Activated T-cell treated with anti-CD3 and anti-CD28 coated beads for 24 hours (primary cell): ENCODE data around the gene ASB1.

Experiments used
- DNase-seq: peaks from one replicate; pipeline ENCODE4 v3.0.0-alpha.2; 2020; ENCODE audit warnings: low read depth

ASB1 gene

DNA sequence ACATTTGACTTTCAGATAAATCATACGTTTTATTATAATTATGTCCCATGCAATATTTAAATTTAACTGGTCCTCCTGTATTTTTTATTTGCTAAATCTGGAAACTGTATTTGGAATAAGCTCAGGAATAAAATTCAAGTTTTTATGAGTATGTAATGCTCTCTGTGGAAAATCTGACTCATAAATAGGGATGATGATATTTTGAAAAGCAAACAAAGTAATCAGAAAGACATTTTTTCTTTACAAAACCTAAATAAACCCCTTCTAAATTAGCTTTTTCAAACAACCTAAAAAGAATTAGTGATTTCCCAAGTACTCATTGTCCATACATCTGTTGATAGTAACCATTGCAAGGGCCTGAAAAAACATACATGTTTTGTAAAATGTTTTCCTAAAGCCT is 41.1 kb downstream of the ASB1 start:
- no peak for DNase-seq

DNA sequence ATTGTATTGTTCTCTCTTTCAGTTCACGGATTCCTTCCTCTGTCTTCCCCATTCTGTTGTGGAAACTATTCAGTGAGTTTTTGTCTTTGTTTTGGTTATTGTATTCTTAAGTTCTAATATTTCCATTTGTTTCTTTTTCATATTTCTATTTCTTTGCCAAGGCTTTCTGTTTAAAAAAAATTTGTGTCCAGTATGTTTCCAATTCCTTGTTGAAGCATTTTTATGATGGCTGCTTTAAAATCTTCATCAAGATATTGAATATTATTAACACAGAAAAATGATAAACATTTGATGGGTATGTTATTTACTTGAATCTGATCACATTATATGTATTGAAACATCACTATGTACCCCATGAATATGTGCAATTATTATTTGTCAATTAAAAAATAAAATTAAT is 42.4 kb downstream of the ASB1 start:
- no peak for DNase-seq

DNA sequence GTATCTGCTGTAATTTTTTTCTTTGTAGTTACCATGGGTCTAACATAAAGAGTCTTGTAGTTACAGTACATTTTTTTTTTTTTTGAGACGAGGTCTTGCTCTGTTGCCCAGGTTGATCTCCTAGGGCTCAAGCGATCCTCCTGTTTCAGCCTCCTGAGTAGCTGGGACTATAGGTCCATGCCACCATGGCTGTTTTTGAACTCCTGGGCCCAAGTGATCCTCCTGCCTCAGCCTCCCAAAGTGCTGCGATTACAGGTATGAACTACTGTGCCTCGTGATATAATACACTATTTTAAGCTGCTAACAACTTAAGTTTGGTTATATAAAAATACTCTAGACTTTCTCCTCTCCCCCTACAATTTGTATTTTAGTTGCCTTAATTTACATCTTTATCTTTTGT is 46.3 kb downstream of the ASB1 start:
- DNase-seq: no peak

DNA sequence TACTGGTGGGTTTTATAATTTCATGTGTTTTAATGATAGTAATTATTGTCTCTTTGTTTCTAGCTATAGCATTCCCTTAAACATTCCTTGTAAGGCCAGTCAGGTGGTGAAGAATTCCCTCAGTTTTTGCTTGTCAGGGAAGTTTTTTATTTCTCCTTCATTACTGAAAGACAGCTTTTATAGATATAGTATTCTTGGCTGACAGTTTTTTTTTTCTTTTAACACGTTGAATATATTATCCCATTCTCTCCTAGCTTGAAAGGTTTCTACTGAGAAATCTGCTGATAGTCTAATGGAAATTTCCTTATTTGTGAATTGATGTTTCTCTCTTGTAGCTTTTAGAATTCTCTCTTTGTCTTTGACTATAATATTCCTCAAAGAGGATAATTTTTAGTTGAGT is 46.8 kb downstream of the ASB1 start:
- no peak for DNase-seq

DNA sequence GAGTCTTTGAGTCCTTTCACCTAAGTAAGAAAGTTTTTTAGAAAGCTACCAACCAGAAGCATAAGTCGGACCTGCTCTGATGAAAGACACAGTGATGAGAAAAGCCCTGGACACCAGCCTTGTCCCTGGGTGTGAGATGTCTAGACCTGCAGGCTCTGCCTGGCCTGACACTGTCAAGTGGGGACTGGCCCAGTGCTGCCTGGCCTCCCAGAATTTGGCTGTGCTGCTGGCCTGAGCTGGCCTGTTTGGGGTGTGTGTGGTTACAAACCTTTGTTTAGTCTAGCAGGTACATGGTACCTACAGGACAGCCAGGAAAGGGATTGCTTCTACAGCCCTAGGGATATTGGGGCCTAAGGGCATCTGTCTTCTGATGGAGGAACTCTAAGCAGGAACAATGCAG is 48.3 kb downstream of the ASB1 start:
- no peak for DNase-seq

DNA sequence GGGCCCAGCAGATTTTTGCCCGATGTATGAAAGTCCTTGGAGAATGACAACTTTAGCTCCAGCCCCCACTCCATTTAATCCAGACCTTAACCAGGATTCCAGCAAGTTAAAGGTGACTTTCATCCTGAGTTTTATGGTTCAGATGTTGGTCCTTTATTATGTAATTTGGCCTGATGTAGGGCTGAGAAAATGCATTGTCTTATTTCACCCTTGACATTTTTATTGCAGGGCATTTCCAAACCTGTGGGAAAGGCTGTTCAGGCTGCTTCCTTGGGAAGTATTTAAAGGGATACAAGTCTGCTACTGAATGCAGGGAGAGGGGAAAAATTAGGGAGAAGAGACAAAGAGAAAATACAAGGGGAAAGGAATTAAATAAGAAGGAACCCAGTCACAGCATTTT is 48.8 kb downstream of the ASB1 start:
- DNase-seq: no peak

DNA sequence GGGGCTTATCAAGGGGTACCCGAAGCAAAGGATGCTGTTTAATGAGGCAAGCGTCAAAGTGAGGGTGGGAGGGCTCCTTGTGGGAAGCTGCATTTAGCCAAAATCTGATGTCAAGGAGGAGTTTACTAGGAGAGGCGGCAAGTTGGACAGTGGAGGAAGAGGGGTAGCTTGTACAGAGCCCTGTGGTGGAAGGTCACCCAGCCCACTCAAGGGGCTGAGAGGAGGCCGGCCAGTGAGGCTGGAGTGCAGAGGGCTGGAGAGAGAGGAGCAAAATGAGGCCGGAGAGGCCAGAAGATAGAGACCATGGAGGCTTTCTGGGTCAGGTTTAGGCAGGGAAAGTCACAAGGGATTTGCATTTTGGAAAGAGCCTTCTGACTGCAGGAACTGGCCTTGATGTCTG is 49.5 kb downstream of the ASB1 start:
- DNase-seq: no peak

DNA sequence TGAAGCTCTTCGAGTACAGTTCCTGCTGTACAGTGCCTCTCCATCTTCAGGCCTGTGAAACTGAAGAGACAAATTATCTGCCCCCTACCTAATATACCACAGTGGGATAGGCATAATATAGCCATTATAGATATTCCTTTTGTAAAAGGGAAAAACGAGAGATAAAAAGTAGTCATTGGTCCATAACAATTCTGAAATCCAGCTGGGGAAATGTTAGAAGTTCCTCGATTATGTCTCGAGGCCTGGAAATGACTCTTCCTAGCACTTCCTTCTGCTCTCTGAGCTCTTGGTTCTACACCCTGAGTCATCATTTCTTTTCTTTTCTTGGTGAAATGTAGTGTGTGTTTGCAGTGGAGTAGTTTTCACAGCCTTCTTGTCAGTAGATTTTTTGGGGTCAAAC is 51.5 kb downstream of the ASB1 start:
- no peak for DNase-seq

DNA sequence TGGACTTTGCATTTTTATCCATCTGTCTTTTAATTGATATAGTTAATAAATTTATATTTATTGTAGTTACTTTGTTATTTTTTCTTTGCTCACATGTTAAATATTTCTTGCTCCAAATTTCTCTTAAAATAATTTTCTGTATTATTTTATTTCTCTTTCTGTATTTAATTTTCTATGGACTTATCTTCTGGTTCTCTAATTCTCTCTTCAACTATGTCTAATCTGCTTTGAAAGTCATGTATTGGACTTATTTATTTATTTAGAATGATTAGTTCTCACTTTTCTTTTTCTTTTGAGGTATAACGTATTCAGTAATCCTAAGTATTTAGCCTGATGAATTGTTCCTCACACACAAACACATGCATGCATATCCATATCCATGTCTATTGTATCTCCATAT is 53.1 kb downstream of the ASB1 start:
- DNase-seq: no peak

DNA sequence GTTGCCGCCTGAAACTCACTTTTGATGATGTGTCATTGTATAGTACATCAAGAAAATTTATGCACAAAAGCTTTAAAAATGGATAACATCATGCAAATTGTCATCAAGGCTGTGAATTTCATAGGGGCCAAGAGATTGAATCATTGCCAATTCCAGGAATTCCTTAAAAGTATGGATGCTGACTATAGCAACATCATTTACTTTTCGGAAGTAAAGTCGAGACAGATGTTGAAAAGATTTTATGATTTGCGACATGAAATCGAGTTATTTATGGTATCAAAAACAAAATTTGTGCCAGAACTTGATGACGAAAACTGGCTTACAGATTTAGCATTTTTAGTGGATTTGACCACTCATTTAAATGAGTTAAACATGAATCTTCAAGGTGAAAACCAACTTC is 56.3 kb downstream of the ASB1 start:
- DNase-seq: no peak

DNA sequence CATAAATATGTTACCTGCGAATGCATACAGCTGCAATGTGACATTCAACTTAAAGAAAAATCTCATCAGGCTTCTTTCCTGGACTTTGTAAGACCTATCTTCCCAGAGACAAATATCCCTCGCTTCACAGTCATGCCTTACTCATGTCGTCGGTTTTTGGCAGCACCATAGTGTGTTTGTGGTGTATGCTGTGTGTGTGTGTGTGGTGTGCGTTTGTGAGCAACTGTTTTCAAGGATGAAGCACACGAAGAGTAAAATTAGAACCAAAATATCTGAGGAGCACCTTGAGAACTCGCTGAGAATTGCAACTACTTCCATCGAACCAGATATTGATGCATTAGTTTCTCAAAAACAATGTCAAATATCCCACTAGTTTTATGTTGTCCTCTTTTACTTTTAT is 56.9 kb downstream of the ASB1 start:
- DNase-seq: no peak

DNA sequence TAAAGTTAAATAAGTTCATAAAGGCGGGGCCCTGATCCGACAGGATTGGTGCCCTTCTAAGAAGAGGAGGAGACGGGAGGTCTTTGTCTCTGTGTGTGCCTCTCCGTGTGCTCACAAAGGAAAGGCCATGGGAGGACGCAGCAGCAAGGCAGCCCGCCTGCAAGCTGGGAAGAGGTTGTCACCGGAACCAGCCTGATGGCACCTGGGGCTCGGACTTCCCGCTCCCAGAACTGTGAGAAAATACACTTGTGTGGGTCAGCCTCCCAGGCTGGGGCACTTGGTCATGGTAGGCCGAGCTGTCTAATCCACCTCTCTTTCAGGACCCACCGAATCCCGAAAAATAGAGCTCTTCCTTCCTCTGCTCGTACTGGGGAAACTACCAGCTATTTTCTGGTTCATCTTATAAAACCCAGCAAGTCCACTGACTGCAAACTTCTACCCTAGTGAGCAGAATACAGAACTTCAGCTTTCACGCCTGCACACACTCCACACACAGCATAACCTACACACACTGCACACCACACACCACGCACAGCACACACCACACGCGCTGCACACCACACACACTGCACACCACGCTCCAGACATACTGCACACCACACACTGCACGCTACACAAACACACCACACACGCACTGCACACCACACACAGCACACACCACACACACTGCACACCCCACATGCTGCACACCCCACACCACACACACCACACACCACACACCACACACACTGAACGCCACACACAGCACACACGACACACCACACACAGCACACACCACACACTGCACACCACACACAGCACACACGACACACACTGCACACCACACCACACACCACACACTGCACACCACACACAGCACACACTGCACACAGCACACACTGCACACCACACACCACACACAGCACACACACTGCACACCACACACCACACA is 58.1 kb downstream of the ASB1 start:
- DNase-seq: no peak

DNA sequence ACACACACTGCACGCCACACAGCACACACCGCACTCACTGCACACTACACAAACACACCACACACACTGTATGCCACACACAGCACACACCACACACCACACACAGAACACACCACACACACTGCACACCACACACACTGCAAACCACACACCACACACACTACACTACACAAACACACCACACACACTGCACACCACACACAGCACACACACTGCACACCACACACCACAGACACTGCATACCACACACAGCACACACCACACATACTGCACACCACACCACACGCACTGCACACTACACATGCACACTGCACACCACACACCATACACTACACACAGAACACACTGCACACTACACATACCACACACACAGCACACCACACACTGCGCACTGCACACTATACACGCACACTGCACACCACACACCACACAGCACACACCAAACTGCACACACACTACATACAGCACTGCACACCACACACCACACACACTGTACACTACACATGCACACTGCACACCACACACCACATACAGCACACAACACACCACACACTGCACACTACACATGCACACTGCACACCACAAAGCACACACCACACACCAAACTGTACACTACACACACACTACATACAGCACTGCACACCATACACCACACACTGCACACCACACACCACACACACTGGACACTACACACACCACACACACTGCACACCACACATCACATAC is 59.6 kb downstream of the ASB1 start:
- DNase-seq: no peak

DNA sequence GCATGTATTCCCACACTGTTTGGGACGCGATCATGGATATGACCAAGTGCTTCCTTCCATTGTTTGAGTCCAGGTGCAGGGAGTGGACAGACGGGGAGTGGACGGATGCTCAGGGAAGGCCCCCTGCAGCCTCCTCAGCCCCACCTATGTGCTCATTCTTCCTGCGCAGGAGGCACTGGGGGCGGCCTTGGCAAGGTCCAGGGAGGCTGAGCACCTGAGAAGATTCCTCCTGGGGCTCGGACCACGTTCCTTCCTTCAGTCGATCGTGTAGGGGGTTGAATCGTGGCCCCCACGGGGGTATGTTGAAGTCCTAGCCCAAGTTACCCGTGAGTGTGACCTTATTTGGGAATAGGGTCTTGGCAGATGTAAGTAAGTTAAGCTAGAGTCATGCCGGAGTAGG is 60.4 kb downstream of the ASB1 start:
- no peak for DNase-seq

DNA sequence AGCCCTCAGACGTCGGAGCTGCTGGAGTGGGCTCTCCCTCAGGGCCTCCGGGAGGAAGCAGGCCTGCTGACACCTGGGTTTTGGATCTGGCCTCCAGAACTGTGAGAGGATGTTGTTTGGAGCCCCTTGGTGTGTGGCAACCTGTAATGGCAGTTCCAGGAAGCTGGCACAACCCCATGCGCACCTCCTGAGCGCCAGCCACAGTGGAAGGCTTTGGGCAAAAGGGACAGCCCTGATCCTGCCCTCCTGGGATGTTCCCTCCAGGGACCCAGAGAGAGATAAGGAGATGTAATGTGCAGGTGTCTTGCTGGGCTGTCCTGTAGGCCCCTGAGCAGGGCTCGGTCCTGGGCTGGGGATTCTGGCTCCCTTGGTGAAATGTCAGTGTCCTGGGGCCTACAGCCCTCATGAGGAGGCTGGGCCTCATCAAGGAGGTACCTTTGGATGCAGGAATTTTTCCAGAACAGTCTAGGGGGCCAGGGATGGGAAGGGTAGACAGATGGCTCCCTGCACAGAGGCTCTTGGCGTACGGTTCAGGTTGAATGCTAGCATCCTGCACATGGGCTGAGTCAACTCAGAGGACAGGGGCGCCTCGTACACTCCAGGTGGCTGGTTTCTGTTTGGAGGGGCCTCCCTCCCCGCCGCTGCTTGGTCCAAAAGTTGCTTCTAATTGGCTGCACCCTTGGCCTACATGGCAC is 61.1 kb downstream of the ASB1 start:
- DNase-seq: no peak

DNA sequence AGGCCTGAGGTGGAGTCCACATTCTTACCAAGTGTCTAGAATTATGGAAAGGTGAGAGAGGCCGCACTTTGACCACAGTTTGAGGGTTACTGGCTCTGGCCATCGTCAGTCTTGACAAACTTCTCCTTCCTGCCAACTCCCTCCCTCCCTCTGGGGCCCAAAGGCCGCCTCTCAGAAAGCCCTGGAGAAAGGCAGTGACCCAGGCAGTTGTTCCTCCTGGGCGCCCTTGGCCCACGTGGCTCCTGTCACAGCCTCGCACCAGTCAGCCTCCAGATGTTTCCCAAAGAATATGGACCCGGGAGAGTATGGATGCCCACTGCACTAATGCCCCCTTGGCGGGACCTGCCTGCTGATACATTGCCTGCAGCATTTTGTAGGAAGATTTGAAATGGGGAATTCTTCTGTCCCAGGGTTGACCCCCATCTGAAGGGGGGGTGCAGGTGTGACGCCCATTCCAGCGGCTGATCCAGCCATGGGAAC is 61.7 kb downstream of the ASB1 start:
- no peak for DNase-seq

DNA sequence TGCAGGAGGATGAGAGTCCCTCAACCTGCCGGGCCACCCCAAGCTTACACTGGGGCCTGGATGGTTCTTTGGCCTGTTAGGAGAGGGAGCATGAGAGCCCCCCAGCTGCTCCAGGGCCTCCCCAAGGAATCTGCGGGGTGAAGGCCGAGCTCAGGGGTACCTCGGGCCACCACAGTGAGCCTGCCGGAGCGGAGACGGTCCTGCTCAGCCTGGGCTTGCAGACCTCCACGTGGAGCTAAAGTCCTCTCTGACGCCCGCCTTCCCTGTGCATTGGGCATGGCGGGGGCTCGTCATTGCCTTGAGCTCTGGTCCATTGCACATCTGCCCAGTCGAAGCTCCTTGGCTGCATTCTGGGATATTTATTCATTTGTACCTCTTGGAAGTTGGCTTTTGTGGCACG is 62.7 kb downstream of the ASB1 start:
- no peak for DNase-seq

DNA sequence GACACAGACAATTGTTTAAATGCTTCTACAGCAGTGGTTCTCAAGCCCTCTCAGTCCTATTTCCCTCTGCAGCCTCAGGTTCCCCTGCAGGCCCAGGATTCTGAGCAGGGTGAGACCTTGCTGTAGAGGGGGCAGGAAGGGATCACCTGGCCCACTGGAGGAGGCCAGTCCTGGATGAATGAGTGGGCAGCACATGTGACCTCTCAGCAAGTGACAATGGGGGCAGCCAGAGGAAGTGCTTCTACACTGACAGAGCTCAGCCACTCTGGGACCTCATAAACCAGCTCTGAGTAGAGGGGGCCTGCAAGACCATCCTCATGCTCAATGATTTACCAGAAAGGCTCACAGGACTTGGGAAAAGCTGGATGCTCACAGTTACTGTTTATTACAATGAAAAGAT is 63.2 kb downstream of the ASB1 start:
- no peak for DNase-seq

DNA sequence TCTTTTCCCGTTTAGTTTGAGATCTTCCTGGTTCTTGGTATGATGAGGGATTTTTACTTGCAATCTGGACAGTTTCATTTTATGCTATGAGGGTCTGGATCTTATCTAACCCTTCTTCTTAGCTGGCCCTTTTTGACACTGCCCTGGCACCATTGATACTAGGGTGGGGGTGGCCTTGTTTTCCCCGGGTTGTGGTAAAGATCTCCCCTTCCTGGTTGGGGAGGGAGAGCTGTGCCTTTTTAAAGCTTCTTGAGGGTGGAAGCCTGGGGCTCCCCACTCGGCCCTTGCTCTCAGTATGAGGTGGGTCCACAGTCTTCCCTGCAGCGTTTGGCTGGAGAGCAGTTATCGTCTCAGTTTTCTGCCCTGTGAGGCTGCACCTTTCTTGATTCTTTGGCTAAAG is 66.1 kb downstream of the ASB1 start:
- DNase-seq: no peak

DNA sequence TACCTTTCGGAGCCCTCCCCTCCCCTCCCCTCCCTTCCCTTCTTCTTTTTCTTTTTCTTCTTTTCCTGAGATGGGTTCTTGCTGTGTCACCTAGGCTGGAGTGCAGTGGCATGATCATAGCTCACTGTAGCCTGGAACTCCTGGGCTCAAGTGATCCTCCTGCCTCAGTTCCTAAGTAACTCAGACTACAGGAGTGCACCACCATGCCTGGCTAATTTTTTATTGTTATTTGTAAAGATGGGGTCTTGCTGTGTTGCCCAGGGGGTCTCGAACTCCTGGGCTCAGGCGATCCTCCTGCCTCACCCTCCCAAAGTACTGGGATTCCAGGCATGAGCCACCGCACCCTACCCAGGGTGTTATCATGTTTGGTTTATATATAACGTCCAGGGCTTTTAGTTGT is 66.7 kb downstream of the ASB1 start:
- no peak for DNase-seq

DNA sequence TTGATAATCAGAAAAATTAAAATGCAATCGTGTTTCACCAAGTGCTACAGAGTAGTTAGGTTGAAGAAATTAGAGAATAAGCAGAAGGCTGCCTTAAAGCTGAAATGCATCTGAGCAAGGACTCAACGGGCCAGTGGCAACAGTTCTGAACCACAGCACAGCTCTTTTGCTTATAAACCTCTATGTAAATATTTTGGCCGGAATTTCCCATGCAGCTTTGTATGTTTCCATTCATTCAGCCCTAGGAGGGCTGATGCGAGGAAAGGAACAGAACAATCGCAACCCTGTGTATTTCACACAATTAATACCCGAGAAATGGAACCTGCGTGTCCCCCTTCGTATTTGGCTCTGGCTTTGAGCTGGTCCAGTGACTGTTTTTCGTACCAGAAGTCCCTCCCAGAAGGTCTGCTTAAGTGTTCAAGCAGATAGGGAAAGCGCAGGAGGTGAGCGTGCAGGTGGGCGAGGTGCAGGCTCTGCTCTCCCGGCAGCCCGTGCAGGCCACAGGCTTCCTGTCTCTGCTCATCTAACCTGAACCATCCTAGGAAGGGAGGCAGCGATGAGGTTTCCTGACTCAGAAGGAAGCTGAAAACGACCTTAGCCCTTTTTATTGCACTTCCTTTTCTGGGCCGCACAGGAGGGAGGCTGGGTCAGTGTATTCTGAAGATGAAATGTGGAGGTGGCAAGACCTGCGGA is 67.3 kb downstream of the ASB1 start:
- peak; percentile 1 for DNase-seq

DNA sequence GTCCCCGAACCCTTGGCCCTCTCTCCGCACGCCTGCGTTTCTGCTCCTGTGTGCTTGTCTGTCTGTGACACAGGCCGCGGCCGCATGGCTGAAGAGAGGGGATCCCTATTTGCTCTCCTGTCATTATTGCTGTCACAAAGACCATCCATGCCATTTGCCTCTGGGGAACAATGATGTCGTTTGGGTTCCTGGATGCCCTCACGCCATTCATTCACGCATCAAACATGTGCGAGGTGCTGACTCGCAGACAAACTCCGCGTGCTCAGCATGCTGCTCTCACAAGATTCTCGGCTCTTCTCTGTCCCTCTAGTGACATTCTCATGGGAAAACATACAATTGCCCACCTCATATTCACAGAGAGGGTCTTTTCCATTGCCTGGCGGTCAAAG is 67.8 kb downstream of the ASB1 start:
- no peak for DNase-seq
